Thyroid gland (tissue), 4 donors: ENCODE results near the gene IFNAR2.

Experiments
- CTCF ChIP-seq, 6 experiments: fragments of 200-600 bp in 3 of 6; fragments of 450-650 bp in 3 of 6; sonication (generic) in 3 of 6; IDR thresholded peaks; one replicate each; pipeline ENCODE4 v1.5.1; 2016 to 2019; ENCODE audit warnings: antibody characterized with exemption in 6 of 6, mild to moderate bottlenecking in 2 of 6, inconsistent platforms in 1 of 6, moderate library complexity in 1 of 6
- POLR2A ChIP-seq, 2 donors: fragments of 450-650 bp; IDR thresholded peaks; one replicate each; pipeline ENCODE4 v1.6.1; 2017; ENCODE audit warnings: antibody characterized with exemption in 2 of 2, mild to moderate bottlenecking in 2 of 2, moderate library complexity in 1 of 2

GRCh38 chr21:33266789-33267135 is 37.0 kb downstream of the IFNAR2 start:
- no peak for TF ChIP-seq CTCF (IDR thresholded peaks at IDR 0.05)
- no peak for TF ChIP-seq POLR2A (IDR thresholded peaks at IDR 0.05)
